Left renal pelvis (tissue), 4 donors: ENCODE results near the gene ASPHD2. TPM values are rescaled to one million over a fixed set of nuclear protein-coding genes. Genes with fewer than 3 reads are reported as not detected.
"Not testable (repeated sequence)": the region's sequence is repeated elsewhere in the genome, so short reads cannot be mapped to it uniquely, and the experiment has no call there.

Source experiments
- DNase-seq, 4 donors: peaks; one replicate each; pipeline ENCODE4 v3.0.0-alpha.2; 2013; ENCODE audit warnings: low read depth in 4 of 4, low spot score in 3 of 4
- polyA plus RNA-seq, 4 donors: library from polyadenylated mRNA; unstranded; fragments of 120-200 nt; gene quantifications; one replicate each; pipeline ENCODE4 v1.2.1, GENCODE V29; 2013; ENCODE audit not compliant: insufficient read length in 4 of 4

ASPHD2 gene
- polyA plus RNA-seq, 4 donors = 1.6 to 4.1 (median 4.1) TPM

DNA sequence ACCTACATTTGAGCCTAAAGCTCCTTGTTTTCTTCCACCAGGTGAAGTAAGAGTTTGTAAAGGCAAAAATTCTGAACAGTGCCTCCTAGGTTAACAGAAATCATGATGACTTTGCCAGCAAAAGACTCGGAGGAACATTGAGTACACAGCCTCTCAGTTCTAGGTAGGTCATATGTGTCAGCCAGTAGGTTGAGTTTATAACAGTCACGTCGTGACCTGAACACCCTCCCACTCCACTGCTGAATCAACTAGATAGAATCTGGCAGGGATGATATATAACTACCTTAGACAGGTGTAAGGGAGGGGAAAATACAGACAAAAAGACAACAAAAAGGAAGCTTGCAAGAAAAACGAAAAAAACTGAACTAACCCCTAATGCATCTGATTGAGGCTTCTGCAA lies 12.8 kb upstream of the ASPHD2 start:
- no peak for DNase-seq

- DNase-seq = no peak
These were observed 12.3 kb upstream of the ASPHD2 start for GRCh38 chr22:26416670-26417276.

DNA sequence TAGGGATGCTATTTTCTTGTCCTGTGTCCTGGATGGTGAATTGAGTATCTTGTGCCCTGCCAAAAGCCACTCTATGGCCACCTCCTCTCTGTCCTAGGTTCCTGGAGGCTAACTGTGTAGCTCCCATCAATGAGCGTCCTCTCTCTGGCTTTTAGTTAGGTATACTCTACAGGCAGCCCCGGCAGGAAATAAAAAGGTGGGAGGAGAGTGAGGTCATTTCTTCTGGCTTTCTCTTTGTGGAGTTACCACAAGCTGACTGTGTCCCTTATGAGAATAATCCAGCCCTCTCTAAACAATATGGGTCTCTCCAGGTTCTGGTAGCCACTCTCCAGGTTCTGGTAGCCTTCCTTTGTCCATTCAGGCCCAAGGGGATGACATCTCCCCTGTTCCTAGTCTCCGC lies 11.7 kb upstream of the ASPHD2 start:
- DNase-seq = no peak

DNA sequence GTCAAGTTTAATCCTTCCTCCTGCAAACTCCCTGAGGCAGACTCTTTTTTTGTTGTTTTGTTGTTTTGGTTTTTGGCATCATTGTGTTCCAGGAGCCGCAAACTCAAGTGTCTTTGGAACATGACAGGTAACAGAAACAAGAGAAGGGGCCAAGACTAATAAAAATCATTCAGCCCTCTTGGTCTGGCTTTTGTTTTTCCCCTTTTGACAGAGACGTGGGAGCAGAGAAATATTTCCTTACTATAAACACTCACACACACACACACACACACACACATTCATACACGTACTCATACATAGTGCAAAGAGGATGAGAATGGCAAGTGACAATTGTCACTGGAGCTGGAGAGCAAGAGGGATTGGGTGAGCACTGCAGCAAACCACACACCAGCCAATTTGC lies 10.4 kb upstream of the ASPHD2 start:
- no peak for DNase-seq

GRCh38 chr22:26426924-26427323 lies 2.1 kb upstream of the ASPHD2 start:
- DNase-seq = no peak

- no peak for DNase-seq
These were observed 612 bp downstream of the ASPHD2 start for GRCh38 chr22:26429458-26430286.

GRCh38 chr22:26430600-26430999 lies 1.5 kb downstream of the ASPHD2 start:
- no peak for DNase-seq

GRCh38 chr22:26431261-26431995 lies 2.4 kb downstream of the ASPHD2 start:
- no peak for DNase-seq

GRCh38 chr22:26432619-26433311 lies 3.7 kb downstream of the ASPHD2 start:
- DNase-seq = no peak

DNA sequence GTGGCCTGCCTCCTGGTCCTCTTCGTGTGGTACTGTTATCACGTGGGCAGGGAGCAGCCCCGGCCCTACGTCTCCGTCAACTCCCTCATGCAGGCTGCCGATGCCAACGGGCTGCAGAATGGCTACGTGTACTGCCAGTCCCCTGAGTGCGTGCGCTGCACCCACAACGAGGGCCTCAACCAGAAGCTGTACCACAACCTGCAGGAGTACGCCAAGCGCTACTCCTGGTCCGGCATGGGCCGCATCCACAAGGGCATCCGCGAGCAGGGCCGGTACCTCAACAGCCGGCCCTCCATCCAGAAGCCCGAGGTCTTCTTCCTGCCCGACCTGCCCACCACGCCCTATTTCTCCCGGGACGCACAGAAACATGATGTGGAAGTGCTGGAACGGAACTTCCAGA lies 4.7 kb downstream of the ASPHD2 start:
- no peak for DNase-seq

GRCh38 chr22:26435327-26436093 lies 6.5 kb downstream of the ASPHD2 start:
- DNase-seq = no peak

GRCh38 chr22:26436903-26437515 lies 7.9 kb downstream of the ASPHD2 start:
- DNase-seq = no peak

- DNase-seq = no peak
These were observed 8.8 kb downstream of the ASPHD2 start for GRCh38 chr22:26437694-26438392.

GRCh38 chr22:26438776-26439175 lies 9.7 kb downstream of the ASPHD2 start:
- DNase-seq = not testable (repeated sequence)

DNA sequence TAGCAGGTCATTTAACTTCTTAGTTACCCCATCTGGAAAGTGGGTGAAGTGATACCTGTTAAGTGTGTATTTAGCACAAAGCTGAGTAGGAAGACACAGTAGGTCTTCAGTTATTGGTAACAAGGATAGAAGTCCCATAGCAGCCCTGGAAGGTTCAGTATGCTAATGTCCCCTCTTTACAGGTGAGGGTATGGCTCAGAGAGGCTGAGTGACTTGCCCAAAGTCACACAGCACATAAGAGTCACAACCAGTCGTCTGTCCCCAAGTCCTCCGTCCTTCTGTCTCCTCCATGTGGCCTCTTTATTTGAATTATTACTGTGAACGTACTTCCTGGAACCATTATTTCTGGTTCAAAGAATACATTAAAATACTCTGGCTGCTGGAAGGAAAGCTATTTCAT lies 10.5 kb downstream of the ASPHD2 start:
- DNase-seq = no peak

DNA sequence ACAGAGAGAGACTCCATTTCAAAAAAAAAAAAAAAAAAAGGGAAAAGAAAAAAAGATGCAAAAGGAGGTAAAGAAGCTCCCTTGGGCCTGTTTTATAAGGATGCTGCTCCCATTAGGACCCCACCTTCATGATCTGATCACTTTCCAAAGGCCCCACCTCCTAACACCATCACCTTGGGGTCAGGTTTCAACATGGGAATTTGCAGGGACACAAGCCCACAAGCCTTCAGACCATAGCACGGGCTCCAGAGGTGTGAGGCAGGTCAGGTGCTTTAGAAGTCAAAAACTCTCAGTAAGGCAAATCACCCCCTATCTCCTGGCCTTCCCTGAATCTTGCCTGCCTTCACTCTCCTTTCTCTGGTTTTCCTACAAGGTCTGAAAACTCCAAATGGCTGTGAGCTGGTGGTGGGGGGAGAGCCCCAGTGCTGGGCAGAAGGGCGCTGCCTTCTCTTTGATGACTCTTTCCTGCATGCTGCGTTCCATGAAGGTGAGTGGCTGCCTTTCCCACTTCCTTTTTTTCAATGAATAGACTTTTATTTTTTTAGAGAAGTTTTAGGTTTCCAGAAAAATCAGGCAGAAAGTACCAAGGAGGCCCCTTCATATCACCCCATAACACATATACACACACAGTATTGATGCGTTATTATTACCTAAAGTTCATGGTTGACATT lies 13.2 kb downstream of the ASPHD2 start:
- no peak for DNase-seq

- DNase-seq = no peak
These were observed 15.0 kb downstream of the ASPHD2 start for GRCh38 chr22:26443901-26444690.

- DNase-seq = no peak
These were observed 15.7 kb downstream of the ASPHD2 start for GRCh38 chr22:26444777-26445176.
